AG10803 (cell line): ENCODE results near the gene FRS2.

Source experiments
- DNase-seq: peaks from one replicate; pipeline ENCODE4 v3.0.0; 2010; ENCODE audit warnings: low read depth
- H3K4me3 ChIP-seq: 2 replicates; pipeline ENCODE4 v1.5.1; 2011; ENCODE audit warnings: mild to moderate bottlenecking, low read length, control low read depth
- CTCF ChIP-seq: conservative IDR thresholded peaks from 2 replicates; pipeline ENCODE4 v1.5.1; 2011; ENCODE audit warnings: mild to moderate bottlenecking, low read length, control low read depth, inconsistent platforms

FRS2 gene

GRCh38 chr12:69546693-69547438 is 76.7 kb downstream of the FRS2 start:
- DNase-seq, result no peak
- TF ChIP-seq CTCF, result no peak

GRCh38 chr12:69548687-69549086 is 78.5 kb downstream of the FRS2 start:
- no peak for DNase-seq
- TF ChIP-seq CTCF, result no peak
- H3K4me3 ChIP-seq, result no peak overlapping the region

More at GRCh38 chr12:69546693-69547438, 76.7 kb downstream of the FRS2 start:
- H3K4me3 ChIP-seq, result no peak overlapping the region

GRCh38 chr12:69550569-69551350 is 80.6 kb downstream of the FRS2 start:
- no peak for DNase-seq
- no peak for TF ChIP-seq CTCF
- no peak overlapping the region for H3K4me3 ChIP-seq

- DNase-seq, result peak; percentile 55
- TF ChIP-seq CTCF, result no peak
- no peak overlapping the region for H3K4me3 ChIP-seq
These were observed 83.5 kb downstream of the FRS2 start for GRCh38 chr12:69553628-69554248.

- DNase-seq, result peak; percentile 94
- H3K4me3 ChIP-seq, result no peak overlapping the region
These were observed 85.3 kb downstream of the FRS2 start for GRCh38 chr12:69555461-69555860.

GRCh38 chr12:69556383-69556782 is 86.2 kb downstream of the FRS2 start:
- no peak overlapping the region for H3K4me3 ChIP-seq
- no peak for TF ChIP-seq CTCF
- no peak for DNase-seq

More at GRCh38 chr12:69555461-69555860, 85.3 kb downstream of the FRS2 start:
- TF ChIP-seq CTCF, result no peak
